HG02943 (cell line): ENCODE data around the gene PEX14.

Experiments
- ATAC-seq: cut with Tn5 transposase; IDR thresholded peaks from one replicate; pipeline ENCODE4 v1.9.1; 2021; ENCODE audit warnings: mild to moderate bottlenecking, low read depth, moderate library complexity; ENCODE audit not compliant: unreplicated experiment

PEX14 gene

GRCh38 chr1:10659218-10659617 lies 184.5 kb downstream of the PEX14 start:
- ATAC-seq: no peak

GRCh38 chr1:10659646-10660540 lies 185.1 kb downstream of the PEX14 start:
- no peak for ATAC-seq

- ATAC-seq: no peak
Measured at GRCh38 chr1:10661453-10661852, 186.7 kb downstream of the PEX14 start.

GRCh38 chr1:10662090-10662688 lies 187.4 kb downstream of the PEX14 start:
- ATAC-seq: no peak

- ATAC-seq: no peak
Measured at GRCh38 chr1:10662824-10663677, 188.3 kb downstream of the PEX14 start.

GRCh38 chr1:10663678-10664035 lies 188.9 kb downstream of the PEX14 start:
- ATAC-seq: no peak

- no peak for ATAC-seq
Measured at GRCh38 chr1:10664251-10664650, 189.5 kb downstream of the PEX14 start.

GRCh38 chr1:10665226-10665625 lies 190.5 kb downstream of the PEX14 start:
- no peak for ATAC-seq

GRCh38 chr1:10665930-10666850 lies 191.4 kb downstream of the PEX14 start:
- no peak for ATAC-seq

GRCh38 chr1:10667861-10668761 lies 193.4 kb downstream of the PEX14 start:
- ATAC-seq: no peak

- ATAC-seq: no peak
Measured at GRCh38 chr1:10669570-10669969, 194.8 kb downstream of the PEX14 start.

- ATAC-seq: no peak
Measured at GRCh38 chr1:10670190-10670589, 195.4 kb downstream of the PEX14 start.

GRCh38 chr1:10671090-10671489 lies 196.3 kb downstream of the PEX14 start:
- ATAC-seq: no peak

- ATAC-seq: no peak
Measured at GRCh38 chr1:10671622-10672342, 197.0 kb downstream of the PEX14 start.

GRCh38 chr1:10672343-10673050 lies 197.7 kb downstream of the PEX14 start:
- no peak for ATAC-seq

GRCh38 chr1:10673109-10673711 lies 198.5 kb downstream of the PEX14 start:
- no peak for ATAC-seq

- ATAC-seq: no peak
Measured at GRCh38 chr1:10674222-10674621, 199.5 kb downstream of the PEX14 start.
